ENCODE results near the gene C1QTNF2.

GRCh38 chr5:160370713-160371034 is 248 bp upstream of the C1QTNF2 start:
- TF ChIP-seq BRD4 (CRISPR knock-in tag; IDR thresholded peaks at IDR 0.05) (no peak), POLR2A (IDR thresholded peaks at IDR 0.05; ENCODE audit: insufficient read depth in 1 of 2, low read depth in 2 of 2, low read length in 2 of 2) (no peak), SMC3 (IDR thresholded peaks at IDR 0.05; ENCODE audit: low read length) (no peak), GTF2F1 (IDR thresholded peaks at IDR 0.05; ENCODE audit: low read length) (no peak), EZH2 (conservative IDR thresholded peaks at IDR 0.05; ENCODE audit: low read depth, low read length) (no peak), HNRNPLL (IDR thresholded peaks at IDR 0.05; ENCODE audit: low read depth, low read length, poor library complexity, severe bottlenecking) (no peak), STAG1 (CRISPR knock-in tag; IDR thresholded peaks at IDR 0.05) (no peak), KAT7 (CRISPR knock-in tag; IDR thresholded peaks at IDR 0.05; ENCODE audit: borderline replicate concordance) (no peak), CTCF (CRISPR knock-in tag; IDR thresholded peaks at IDR 0.05) (no peak)
- TF ChIP-seq, protein P1, sequence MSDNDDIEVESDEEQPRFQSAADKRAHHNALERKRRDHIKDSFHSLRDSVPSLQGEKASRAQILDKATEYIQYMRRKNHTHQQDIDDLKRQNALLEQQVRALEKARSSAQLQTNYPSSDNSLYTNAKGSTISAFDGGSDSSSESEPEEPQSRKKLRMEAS (IDR thresholded peaks at IDR 0.05) = no peak
- TF ChIP-seq, protein P2, sequence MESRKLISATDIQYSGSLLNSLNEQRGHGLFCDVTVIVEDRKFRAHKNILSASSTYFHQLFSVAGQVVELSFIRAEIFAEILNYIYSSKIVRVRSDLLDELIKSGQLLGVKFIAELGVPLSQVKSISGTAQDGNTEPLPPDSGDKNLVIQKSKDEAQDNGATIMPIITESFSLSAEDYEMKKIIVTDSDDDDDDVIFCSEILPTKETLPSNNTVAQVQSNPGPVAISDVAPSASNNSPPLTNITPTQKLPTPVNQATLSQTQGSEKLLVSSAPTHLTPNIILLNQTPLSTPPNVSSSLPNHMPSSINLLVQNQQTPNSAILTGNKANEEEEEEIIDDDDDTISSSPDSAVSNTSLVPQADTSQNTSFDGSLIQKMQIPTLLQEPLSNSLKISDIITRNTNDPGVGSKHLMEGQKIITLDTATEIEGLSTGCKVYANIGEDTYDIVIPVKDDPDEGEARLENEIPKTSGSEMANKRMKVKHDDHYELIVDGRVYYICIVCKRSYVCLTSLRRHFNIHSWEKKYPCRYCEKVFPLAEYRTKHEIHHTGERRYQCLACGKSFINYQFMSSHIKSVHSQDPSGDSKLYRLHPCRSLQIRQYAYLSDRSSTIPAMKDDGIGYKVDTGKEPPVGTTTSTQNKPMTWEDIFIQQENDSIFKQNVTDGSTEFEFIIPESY (CRISPR knock-in tag; IDR thresholded peaks at IDR 0.05) = no peak
- TF ChIP-seq, protein P3, sequence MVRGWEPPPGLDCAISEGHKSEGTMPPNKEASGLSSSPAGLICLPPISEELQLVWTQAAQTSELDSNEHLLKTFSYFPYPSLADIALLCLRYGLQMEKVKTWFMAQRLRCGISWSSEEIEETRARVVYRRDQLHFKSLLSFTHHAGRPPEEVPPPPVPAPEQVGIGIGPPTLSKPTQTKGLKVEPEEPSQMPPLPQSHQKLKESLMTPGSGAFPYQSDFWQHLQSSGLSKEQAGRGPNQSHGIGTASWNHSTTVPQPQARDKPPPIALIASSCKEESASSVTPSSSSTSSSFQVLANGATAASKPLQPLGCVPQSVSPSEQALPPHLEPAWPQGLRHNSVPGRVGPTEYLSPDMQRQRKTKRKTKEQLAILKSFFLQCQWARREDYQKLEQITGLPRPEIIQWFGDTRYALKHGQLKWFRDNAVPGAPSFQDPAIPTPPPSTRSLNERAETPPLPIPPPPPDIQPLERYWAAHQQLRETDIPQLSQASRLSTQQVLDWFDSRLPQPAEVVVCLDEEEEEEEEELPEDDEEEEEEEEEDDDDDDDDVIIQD (CRISPR knock-in tag; IDR thresholded peaks at IDR 0.05; ENCODE audit: low read depth) = no peak
